ENCODE data around the gene TRPM7. TPM values are rescaled to one million over a fixed set of nuclear protein-coding genes. Genes with fewer than 3 reads are reported as not detected.

TRPM7 gene
- polyA plus RNA-seq, 2 of the 4 experiments (the other 2 are of a cell fraction) = 25.7 to 47.8 TPM

GRCh38 chr15:50594311-50594710, 92.3 kb downstream of the TRPM7 start:
- POLR2A ChIA-PET = no interaction called here

GRCh38 chr15:50593761-50594160, 92.8 kb downstream of the TRPM7 start:
- no peak for TF ChIP-seq MYC (IDR thresholded peaks at IDR 0.05; ENCODE audit: borderline replicate concordance, low read length)
- no peak for TF ChIP-seq RAD21 (conservative IDR thresholded peaks at IDR 0.05 in 1 of 2, IDR thresholded peaks at IDR 0.05 in 1 of 2)
- no peak for TF ChIP-seq HOXB5 (CRISPR knock-in tag; IDR thresholded peaks at IDR 0.05)
- no peak for TF ChIP-seq ZSCAN20 (CRISPR knock-in tag; IDR thresholded peaks at IDR 0.05)
- no peak for TF ChIP-seq TP53 (CRISPR knock-in tag; IDR thresholded peaks at IDR 0.05)
- no peak for TF ChIP-seq BCL3 (IDR thresholded peaks at IDR 0.05)
- no peak for TF ChIP-seq HMGXB4 (CRISPR knock-in tag; IDR thresholded peaks at IDR 0.05; ENCODE audit: borderline replicate concordance)
- no peak for TF ChIP-seq ESRRA (IDR thresholded peaks at IDR 0.05; ENCODE audit: borderline replicate concordance, low read length)
- TF ChIP-seq CEBPB (IDR thresholded peaks at IDR 0.05) = no peak
- TF ChIP-seq POLR2A (IDR thresholded peaks at IDR 0.05; ENCODE audit: low read length) = no peak
- no peak for TF ChIP-seq FOSB (CRISPR knock-in tag; IDR thresholded peaks at IDR 0.05)
- TF ChIP-seq PBX3 (IDR thresholded peaks at IDR 0.05) = no peak
- no peak for TF ChIP-seq ATOH8 (CRISPR knock-in tag; IDR thresholded peaks at IDR 0.05; ENCODE audit: low read depth)
- TF ChIP-seq TFCP2L1 (CRISPR knock-in tag; IDR thresholded peaks at IDR 0.05) = no peak
- no peak for TF ChIP-seq USF2 (IDR thresholded peaks at IDR 0.05)
- no peak for TF ChIP-seq E2F6 (IDR thresholded peaks at IDR 0.05; ENCODE audit: borderline replicate concordance, low read depth)
- no peak for TF ChIP-seq NPAS2 (CRISPR knock-in tag; IDR thresholded peaks at IDR 0.05; ENCODE audit: borderline replicate concordance)
- TF ChIP-seq BHLHE40 (IDR thresholded peaks at IDR 0.05; ENCODE audit: low read depth, low read length) = no peak
- Histone ChIP-seq H3K4me2 (no peak overlapping the region), H3K4me3 (no peak overlapping the region), H3K4me1 (no peaks in the 10 kb centered on the region), H3K9me3 (no peaks in the 10 kb centered on the region), H3K27ac (no peak overlapping the region)
- FAIRE-seq = no peak
- no peak for DNase-seq (ENCODE audit: low read depth in 1 of 2, low spot score in 1 of 2)
- ChIA-PET CTCF (interaction anchor here (0.6 kb wide), 1 partner anchor 112 kb away, joined by 5 read pairs; no protein-coding TSS in a partner anchor), POLR2A (no interaction called here)
- ATAC-seq = no peak
- WGBS (ENCODE audit: missing lambda C conversion rate) = 85% methylated on average over 3 of the region's 3 CpGs

More at GRCh38 chr15:50594311-50594710, 92.3 kb downstream of the TRPM7 start:
- DNase-seq (ENCODE audit: low read depth in 1 of 2, low spot score in 1 of 2) = no peak
- Histone ChIP-seq H3K4me1 (no peaks in the 10 kb centered on the region), H3K4me3 (no peak overlapping the region), H3K27ac (no peak overlapping the region), H3K4me2 (no peak overlapping the region), H3K9me3 (no peaks in the 10 kb centered on the region)
- no peak for FAIRE-seq
- 93% methylated on average over 2 of the region's 2 CpGs for WGBS (ENCODE audit: missing lambda C conversion rate)
- TF ChIP-seq MYC (IDR thresholded peaks at IDR 0.05; ENCODE audit: borderline replicate concordance, low read length) (no peak), ZNF302 (CRISPR knock-in tag; IDR thresholded peaks at IDR 0.05) (no peak), CEBPB (IDR thresholded peaks at IDR 0.05) (no peak), NPAS2 (CRISPR knock-in tag; IDR thresholded peaks at IDR 0.05; ENCODE audit: borderline replicate concordance) (no peak)
- no peak for ATAC-seq
- CTCF ChIA-PET = interaction anchor here (0.6 kb wide), 1 partner anchor 111 kb away, joined by 5 read pairs; no protein-coding TSS in a partner anchor

All from A549 (cell line).